GM18511 (cell line): ENCODE data around the gene ST7.
A peak's percentile ranks its signal among the peaks of the same experiment; 100 is the strongest.

Experiments
- ATAC-seq: cut with Tn5 transposase; IDR thresholded peaks from one replicate; pipeline ENCODE4 v1.9.1; 2021; ENCODE audit warnings: mild to moderate bottlenecking, moderate library complexity; ENCODE audit not compliant: unreplicated experiment

ST7 gene

DNA sequence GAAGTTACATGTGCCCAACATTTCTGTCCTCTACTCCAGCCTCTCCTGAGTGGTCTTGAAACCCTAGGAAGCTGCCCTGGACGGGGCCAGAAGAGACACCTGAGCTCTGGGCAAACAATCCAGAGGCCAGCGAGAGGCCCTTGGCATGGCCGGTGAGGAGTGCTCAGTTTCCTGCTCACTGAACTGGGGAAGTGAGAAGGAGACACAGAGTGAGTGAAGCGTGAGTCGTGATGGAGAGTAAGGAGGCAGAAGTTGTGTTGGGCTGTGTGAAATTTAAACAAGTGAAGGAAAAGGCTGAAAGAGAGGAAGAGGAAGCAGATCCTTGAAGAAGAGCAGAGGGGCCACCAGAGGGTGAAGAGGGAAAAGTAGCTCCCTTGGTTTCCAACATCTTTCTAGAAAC lies 296.4 kb downstream of the ST7 start:
- ATAC-seq: no peak

DNA sequence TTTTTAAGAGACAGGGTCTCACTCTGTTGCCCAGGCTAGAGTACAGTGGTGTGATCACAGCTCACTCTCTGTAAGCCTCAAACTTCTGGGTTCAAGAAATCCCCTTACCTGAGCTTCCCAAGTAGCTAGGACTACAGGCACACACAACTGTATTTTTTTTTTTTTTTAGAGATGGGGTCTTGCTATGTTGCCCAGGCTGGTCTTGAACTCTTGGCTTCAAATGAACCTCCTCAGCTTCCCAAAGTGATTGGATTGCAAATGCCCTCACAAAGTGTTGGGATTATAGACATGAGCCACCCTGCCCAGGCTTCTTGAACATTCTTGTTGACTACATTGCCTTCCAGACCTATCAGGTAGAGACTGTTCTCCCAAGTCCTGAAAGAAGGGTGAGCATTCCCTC lies 296.9 kb downstream of the ST7 start:
- ATAC-seq: no peak

DNA sequence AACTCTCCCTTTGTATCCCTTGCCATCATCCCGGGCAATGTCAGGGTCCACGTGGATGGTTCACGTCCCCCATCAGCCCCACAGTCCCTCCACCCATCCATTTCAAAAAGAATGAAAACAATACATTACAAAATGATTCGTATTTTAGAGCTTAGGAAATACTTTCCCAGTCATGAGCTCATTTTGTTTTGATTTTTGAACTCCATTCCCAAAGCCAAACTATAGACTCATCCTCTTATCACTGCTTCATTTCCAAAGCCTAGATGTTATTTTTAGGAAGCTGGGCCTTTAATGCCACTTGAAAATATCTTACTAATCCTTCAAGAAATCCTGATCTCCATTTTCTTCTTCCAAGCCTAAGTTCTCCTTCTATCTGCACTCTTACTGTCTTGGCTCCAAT lies 297.5 kb downstream of the ST7 start:
- no peak for ATAC-seq

DNA sequence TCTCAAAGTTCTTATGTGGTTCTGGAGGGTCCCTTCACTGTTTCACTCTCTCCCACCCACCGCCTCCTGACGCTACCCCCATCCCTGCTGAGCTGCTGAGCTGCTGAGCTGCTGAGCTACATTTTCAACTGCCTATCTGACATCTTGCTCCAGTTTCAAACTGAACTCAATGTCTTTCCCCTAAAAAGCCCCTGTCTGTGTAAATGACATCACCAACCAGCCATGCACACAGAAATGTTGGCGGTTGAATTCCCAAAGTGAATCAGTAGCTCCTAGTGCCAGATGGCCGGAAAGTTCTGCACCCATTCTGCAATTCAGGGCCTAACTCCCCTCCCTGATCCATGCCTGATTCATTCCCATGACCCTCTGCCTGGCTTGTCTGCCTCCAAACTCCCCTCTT lies 298.4 kb downstream of the ST7 start:
- ATAC-seq: peak; percentile 56

DNA sequence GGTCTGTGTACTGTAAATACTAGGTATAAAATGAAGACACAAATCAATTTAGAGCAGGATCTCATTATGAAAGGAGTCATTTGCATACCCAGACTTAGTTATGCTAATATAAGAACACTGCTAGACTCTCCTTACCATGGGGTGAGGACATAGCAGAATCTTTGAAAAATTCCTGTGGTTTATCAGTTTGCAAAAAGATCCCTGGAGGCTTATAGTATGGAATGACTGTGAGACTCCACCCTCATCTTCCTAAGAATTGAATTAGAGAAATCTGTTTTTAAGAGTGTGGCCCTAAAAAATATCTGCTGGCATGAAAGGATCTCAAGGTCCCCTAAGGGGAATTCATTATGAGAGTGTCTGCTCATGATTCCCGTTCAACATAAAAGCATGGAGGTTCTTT lies 306.3 kb downstream of the ST7 start:
- no peak for ATAC-seq

DNA sequence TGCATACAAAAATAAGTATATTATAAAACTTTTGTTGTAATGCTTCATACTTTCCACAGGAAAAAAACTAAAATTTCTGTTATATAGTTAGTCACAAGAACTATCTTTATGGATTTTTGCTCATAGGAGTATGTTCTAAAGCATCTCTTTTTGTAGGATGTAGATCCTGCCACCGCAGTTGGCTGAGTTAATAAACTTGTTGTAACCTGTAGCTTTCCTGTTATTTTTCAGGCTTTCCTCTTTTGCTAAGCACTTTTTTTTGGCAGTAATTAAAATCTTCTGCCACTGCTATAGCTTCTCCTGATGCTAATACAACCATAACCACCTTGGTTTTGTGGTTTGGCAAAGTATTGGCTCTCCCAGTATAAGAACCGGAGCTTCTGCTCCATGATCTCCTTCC lies 309.2 kb downstream of the ST7 start:
- no peak for ATAC-seq

DNA sequence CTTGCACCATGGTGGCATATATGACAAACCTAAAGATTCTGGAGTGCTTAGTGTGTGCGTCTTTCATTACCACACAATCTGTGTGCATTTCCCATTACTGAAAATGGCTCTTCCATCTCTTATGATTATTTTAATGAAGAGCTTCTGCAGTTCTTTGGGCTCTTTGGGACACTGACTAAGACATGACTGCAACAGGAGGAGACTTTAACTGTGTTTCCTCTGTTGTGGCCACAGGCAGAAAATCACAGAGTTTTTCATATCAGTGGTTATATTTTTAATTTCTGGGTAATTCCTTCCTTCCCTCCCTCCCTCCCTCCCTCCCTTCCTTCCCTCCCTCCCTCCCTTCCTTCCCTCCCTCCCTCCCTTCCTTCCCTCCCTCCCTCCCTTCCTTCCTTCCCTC lies 311.4 kb downstream of the ST7 start:
- ATAC-seq: no peak

DNA sequence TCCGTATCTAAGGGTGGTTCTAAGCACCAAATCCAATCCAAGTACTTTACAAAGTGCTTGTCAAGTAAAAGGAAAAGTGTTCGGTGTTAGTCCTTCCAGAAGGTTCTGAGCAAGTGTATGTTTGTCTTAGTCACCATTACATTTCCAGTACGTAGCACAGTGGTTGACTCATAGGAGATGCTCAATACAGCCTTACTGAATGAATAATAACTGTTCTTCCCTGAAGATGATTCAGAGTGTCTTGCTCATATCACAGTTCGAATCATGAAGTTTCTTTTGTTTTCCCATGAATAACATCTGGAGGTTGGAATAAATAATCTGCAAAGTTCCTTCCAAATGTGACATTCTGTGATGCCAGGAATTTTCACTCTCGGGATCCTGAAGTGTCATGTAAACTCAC lies 316.1 kb downstream of the ST7 start:
- ATAC-seq: no peak

DNA sequence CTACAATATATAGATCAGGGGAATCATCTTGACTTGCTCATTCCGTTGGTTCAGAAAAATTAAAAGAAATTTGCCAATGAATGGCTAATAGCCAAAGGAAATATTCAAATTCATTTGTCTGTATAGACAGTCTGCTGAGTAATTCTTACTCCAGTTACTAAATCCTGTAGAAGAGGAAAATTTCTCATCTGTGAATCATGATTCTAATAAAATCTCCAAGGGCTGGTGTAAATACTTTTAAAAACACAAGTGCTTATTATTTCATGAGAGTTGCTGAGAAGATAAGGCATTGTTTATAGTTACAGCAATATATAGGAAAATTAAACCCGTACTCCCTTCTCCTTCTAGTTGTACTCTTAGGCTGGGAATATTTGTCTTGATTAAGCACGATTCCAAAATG lies 316.6 kb downstream of the ST7 start:
- ATAC-seq: no peak

DNA sequence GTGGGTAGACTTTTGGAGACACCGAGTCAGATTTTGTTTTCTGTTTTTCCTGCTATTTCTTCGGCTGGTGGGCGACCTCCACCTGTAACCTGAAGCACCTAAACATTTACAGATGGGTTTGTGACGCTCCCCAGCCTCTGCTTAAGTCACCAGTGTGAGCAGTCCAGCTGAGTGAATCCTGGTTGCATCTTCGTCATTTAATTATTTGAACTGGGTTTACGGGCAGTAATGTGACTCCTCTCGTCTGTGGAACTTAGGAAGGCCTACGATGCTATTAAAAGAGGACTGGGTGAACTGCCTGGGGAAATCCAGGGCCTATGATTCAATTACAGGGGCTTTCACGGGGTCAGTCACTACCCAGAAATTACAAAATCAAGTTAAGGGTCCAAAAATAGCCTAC lies 317.1 kb downstream of the ST7 start:
- ATAC-seq: no peak

DNA sequence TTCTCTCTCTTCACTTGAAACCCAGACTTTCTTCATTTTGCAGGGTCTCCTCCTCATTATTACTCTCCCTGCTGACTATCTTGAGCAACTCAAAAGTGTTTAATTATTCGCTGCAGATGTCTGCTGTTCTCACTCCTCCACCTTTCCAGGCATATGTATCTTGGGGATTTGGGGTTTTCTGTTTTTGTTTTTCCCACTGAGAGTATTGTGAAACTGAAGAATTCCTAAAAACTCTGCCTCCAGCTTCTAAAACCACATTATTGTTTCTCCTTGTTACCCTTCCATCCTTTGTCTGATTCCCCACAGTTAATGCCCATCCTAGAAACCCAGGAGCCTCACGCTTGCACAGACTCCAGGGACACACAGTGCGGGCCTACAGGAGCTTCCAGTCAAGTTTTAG lies 318.3 kb downstream of the ST7 start:
- no peak for ATAC-seq

DNA sequence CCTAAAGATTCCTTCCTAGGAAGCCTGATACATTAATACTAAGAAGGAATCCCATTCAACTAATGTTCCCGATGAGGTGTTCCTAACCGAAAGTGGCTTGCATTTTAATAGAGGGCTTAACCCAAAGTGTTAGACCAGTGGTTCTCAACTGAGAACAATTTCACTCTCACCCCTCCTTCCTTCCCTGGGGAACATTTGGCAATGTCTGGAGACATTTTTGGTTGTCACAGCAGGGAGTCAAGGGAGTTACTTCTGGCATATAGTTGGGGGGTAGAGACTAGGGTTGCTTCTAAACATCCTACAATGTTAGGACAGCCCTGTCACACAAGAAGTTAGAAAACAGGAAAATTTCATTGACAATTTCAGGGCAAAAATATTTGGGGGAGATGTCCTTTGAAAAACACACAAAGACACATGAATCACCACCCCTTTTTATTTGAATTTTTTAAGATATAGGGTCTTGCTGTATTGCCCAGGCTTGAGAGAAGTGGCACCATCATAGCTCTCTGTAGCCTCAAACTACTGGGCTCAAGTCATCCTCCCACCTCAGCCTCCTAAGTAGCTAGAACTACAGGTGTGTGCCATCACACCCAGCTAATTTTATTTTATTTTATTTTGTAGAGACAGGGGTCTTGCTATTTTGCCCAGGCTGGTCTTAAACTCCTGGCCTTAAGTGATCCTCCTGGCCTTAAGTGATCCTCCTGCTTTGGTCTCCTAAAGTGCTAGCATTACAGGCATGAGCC lies 318.9 kb downstream of the ST7 start:
- ATAC-seq: no peak

DNA sequence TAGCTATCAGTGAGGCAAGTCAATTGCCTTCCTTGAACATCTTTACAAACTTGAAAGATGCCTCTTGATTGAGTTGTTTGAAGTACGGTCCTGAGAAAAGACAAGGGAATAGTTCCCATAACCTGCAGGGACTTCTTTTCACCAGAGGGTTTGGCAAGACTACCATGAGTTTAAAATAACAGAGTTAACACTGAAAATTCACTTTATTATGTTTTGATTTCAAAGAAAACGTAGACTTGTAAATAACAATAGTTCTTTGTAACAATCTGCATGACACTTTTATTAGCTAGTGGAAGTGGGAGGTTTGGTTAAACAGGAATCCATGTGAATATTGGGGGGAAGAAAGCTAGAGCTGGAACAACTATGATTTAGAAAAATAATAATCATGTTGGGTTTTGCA lies 320.0 kb downstream of the ST7 start:
- no peak for ATAC-seq

DNA sequence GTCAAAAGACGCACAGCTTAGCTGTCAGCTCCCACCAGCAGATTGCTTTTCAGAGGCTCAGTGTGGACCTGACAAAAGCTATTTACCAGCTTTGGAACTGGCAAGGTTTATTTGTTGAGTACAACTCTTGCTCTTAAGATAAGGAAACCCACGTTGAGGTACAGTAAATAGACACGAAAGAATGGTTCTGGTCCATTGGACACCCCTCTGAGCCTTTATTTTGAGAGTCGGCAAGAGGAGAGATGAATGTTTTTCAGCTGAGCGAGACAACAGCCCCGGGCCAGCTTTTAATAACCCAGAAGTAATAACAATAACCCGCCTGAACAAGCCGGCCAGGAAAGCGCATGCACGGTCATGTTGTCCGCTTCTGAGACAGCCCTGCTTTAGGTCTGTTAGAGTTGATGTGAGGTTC lies 320.5 kb downstream of the ST7 start:
- ATAC-seq: no peak

DNA sequence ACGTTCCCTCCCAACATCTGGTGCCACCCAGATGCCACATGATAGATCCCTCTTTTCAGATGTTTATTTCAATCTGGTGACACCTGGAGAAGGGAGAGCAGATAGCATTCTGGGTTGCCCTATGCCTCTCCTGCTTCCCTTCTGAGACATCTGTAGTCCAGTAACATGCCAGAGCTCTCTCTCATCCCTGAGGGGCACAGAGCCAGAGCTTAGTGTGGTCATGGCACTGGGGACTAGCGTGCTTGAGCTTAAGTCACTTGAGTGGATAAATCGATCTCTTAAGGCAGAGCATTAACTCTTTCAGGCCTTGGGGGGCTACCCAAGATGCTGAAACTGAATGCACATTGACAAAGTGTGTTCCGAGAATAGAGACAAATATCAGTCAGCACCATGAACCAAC lies 321.6 kb downstream of the ST7 start:
- no peak for ATAC-seq

DNA sequence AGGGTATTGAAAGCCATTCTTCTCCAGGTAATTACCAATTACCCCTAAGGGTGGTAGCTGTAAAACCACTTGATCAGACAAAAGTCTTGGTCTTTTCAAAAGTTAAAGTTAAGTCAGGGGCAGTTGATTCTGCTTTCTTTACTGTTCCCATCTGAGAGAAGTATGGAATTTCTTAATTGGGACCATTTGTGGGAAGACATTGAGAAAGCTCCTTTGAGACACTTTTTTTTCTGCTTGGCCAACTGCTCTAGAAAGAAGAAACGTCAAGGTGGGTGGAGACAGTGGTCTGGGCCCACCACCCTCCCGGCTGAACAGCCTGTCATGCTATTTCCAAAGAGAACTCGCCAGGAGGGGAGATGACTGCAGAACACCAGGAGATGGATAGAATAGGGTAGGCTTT lies 324.3 kb downstream of the ST7 start:
- ATAC-seq: no peak

DNA sequence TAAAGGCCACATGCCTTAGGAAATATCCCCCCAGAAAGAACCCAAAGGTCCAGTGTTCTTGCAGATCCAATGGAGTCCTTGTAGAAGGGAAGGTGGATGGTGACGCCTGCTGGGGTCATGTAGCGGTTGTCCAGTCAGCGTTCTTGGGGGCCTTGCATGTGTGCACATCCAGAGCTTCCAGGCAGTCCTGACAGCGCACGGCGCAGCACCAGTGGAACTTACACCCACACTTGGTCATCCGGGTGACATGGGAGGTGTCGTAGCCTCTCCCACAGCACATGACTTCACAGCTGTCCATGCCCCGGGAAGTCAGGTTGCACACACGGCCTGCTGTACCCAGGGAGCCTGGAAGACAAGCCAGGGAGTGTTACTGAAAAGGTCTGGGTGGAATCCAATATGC lies 324.7 kb downstream of the ST7 start:
- ATAC-seq: no peak

DNA sequence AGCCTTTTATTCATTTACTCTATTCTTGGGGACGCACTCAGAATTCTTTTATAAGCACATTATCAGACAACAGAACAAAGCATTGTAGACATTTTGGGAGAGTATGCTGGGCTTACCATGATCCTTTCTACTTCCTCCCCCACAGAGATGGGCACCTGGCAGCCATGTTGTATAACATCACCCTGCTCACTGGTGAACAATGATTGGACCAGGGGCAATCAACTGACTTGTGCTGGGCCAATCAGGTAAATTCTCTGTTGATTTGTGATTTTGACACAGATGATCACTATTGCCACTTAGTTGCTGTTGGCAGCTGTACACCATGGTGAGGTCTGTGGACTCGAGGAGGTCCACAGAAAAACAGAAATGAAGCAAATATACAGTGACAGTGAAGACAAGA lies 325.9 kb downstream of the ST7 start:
- ATAC-seq: no peak
